Measurements from ENCODE around the gene STAMBPL1.
A peak's percentile ranks its signal among the peaks of the same experiment; 100 is the strongest.
"Not testable (repeated sequence)": the region's sequence is repeated elsewhere in the genome, so short reads cannot be mapped to it uniquely, and the experiment has no call there.

The STAMBPL1 gene

GRCh38 chr10:88835096-88835909 lies 44.7 kb upstream of the STAMBPL1 start:
- DNase-seq (ENCODE audit: low read depth), result peak; percentile 90
- peak; percentile 91 for TF ChIP-seq CTCF (IDR thresholded peaks at IDR 0.05; ENCODE audit: insufficient read depth, low read depth, low read length, missing control alignments)
- no peak overlapping the region for H3K4me3 ChIP-seq (ENCODE audit: low read length)

- no peak for TF ChIP-seq CTCF (IDR thresholded peaks at IDR 0.05; ENCODE audit: insufficient read depth, low read depth, low read length, missing control alignments)
- no peak overlapping the region for H3K4me3 ChIP-seq (ENCODE audit: low read length)
- DNase-seq (ENCODE audit: low read depth), result no peak
Observed at GRCh38 chr10:88835910-88836221, 44.2 kb upstream of the STAMBPL1 start.

GRCh38 chr10:88837632-88838031 lies 42.4 kb upstream of the STAMBPL1 start:
- H3K4me3 ChIP-seq (ENCODE audit: low read length), result not testable (repeated sequence)
- peak; percentile 38 for DNase-seq (ENCODE audit: low read depth)

- no peak for TF ChIP-seq CTCF (IDR thresholded peaks at IDR 0.05; ENCODE audit: insufficient read depth, low read depth, low read length, missing control alignments)
- DNase-seq (ENCODE audit: low read depth), result no peak
- H3K4me3 ChIP-seq (ENCODE audit: low read length), result no peak overlapping the region
Observed at GRCh38 chr10:88838766-88839350, 41.2 kb upstream of the STAMBPL1 start.

GRCh38 chr10:88840104-88840503 lies 39.9 kb upstream of the STAMBPL1 start:
- DNase-seq (ENCODE audit: low read depth), result peak; percentile 64
- TF ChIP-seq CTCF (IDR thresholded peaks at IDR 0.05; ENCODE audit: insufficient read depth, low read depth, low read length, missing control alignments), result no peak
- no peak overlapping the region for H3K4me3 ChIP-seq (ENCODE audit: low read length)

GRCh38 chr10:88840881-88841280 lies 39.2 kb upstream of the STAMBPL1 start:
- DNase-seq (ENCODE audit: low read depth), result no peak
- no peak for TF ChIP-seq CTCF (IDR thresholded peaks at IDR 0.05; ENCODE audit: insufficient read depth, low read depth, low read length, missing control alignments)
- H3K4me3 ChIP-seq (ENCODE audit: low read length), result no peak overlapping the region

GRCh38 chr10:88841316-88842111 lies 38.5 kb upstream of the STAMBPL1 start:
- H3K4me3 ChIP-seq (ENCODE audit: low read length), result no peak overlapping the region
- TF ChIP-seq CTCF (IDR thresholded peaks at IDR 0.05; ENCODE audit: insufficient read depth, low read depth, low read length, missing control alignments), result no peak
- peak; percentile 48 for DNase-seq (ENCODE audit: low read depth)

Data from epithelial cell of esophagus (primary cell).